Measurements from ENCODE around the gene GRIP2.
A peak's percentile ranks its signal among the peaks of the same experiment; 100 is the strongest.

GRIP2 gene

DNA sequence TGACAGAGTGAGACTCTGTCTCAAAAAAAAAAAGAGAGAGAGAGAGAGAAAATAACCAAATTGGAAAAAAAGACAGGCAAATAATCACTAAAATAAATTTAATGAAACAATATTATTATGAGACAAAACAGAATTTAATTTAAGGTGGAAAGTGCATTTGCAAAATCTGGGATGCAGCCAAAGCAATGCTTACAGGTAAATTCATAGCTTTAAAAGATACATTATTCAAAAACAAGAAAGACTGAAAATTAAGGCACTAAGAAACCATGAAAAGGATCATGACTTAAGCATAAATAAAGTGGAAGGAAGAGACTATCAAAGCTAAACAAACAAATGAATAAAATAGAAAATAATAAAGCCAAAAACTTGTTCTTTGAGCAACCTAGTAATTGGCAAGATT, 37.7 kb downstream of the GRIP2 start:
- Histone ChIP-seq H3K4me1 (no peaks in the 10 kb centered on the region), H3K9me3 (no peaks in the 10 kb centered on the region), H3K36me3 (no peaks in the 10 kb centered on the region), H3K4me3 (ENCODE audit: low read depth, low read length) (no peak overlapping the region), H3K27me3 (no peaks in the 10 kb centered on the region)
- TF ChIP-seq, protein P1, sequence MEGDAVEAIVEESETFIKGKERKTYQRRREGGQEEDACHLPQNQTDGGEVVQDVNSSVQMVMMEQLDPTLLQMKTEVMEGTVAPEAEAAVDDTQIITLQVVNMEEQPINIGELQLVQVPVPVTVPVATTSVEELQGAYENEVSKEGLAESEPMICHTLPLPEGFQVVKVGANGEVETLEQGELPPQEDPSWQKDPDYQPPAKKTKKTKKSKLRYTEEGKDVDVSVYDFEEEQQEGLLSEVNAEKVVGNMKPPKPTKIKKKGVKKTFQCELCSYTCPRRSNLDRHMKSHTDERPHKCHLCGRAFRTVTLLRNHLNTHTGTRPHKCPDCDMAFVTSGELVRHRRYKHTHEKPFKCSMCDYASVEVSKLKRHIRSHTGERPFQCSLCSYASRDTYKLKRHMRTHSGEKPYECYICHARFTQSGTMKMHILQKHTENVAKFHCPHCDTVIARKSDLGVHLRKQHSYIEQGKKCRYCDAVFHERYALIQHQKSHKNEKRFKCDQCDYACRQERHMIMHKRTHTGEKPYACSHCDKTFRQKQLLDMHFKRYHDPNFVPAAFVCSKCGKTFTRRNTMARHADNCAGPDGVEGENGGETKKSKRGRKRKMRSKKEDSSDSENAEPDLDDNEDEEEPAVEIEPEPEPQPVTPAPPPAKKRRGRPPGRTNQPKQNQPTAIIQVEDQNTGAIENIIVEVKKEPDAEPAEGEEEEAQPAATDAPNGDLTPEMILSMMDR (IDR thresholded peaks at IDR 0.05; ENCODE audit: low read depth, low read length) = no peak
- no peak for DNase-seq

DNA sequence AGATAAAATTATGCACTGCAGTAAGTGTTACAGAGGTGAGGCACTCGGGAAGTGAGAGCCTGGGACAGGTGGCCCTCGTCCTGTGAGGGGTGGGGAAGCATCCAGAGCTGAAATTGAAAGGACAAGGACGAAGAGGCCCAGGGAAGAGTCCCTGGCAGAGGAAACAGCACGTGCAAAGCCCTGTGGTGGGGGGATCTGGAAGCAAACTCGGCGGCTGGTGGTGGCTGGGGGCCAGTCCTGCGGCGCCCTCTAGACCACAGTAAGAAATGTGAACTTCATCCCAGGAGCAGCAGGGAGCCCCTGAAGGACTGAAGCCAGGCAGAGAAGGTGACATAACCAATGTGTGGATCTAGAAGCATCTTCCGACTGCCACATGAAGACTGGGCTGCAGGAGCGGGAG, 42.8 kb downstream of the GRIP2 start:
- H3K27me3 ChIP-seq = no peaks in the 10 kb centered on the region
- no peak for DNase-seq
- no peaks in the 10 kb centered on the region for H3K9me3 ChIP-seq
- no peak overlapping the region for H3K4me3 ChIP-seq (ENCODE audit: low read depth, low read length)
- no peaks in the 10 kb centered on the region for H3K4me1 ChIP-seq
- TF ChIP-seq, protein P1 (IDR thresholded peaks at IDR 0.05; ENCODE audit: low read depth, low read length) = peak; percentile 13; the same call in 1 of the 2 replicates
- H3K36me3 ChIP-seq = no peaks in the 10 kb centered on the region

DNA sequence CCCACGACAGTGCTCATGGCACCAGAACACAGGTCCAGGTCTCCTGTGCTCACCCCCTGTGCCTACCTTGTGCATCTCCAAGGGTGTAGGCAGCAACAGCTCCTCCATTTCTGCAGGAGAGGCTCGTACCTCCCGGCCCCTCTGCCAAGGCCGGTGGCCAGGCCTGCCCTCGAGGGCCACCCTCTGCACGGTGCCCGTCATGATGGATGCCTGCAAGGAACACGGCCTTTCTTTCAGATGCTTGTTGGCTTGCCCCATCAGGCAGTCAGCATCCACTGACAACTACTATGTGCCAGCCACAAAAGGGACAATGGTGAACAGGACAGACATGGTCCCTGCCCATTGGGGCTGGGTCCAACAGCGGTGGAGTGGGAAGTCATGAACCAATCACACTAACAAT, 43.8 kb downstream of the GRIP2 start:
- no peak for DNase-seq
- Histone ChIP-seq H3K9me3 (no peaks in the 10 kb centered on the region), H3K4me1 (no peaks in the 10 kb centered on the region), H3K36me3 (no peaks in the 10 kb centered on the region), H3K27me3 (no peaks in the 10 kb centered on the region), H3K4me3 (ENCODE audit: low read depth, low read length) (no peak overlapping the region)
- TF ChIP-seq, protein P1 (IDR thresholded peaks at IDR 0.05; ENCODE audit: low read depth, low read length) = no peak

DNA sequence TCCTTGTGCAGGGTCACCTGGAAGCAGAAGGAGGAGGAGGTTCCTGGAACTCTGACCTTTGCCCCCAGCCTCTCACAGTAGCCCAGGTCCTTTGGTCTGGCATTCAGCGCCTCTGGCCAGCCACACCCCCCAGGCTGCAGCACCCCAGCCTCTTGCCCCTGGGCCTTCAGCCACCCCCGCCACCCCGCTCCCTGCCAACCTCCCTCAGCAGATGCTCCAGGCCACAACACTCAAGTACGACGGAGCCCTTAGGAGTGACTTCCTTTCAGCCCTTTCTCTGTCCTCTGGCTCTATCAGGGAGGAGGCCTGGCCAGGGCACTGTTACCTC, 45.2 kb downstream of the GRIP2 start:
- Histone ChIP-seq H3K4me3 (ENCODE audit: low read depth, low read length) (no peak overlapping the region), H3K4me1 (no peaks in the 10 kb centered on the region), H3K27me3 (no peaks in the 10 kb centered on the region), H3K36me3 (no peaks in the 10 kb centered on the region), H3K9me3 (no peaks in the 10 kb centered on the region)
- no peak for DNase-seq
- TF ChIP-seq, protein P1 (IDR thresholded peaks at IDR 0.05; ENCODE audit: low read depth, low read length) = no peak

DNA sequence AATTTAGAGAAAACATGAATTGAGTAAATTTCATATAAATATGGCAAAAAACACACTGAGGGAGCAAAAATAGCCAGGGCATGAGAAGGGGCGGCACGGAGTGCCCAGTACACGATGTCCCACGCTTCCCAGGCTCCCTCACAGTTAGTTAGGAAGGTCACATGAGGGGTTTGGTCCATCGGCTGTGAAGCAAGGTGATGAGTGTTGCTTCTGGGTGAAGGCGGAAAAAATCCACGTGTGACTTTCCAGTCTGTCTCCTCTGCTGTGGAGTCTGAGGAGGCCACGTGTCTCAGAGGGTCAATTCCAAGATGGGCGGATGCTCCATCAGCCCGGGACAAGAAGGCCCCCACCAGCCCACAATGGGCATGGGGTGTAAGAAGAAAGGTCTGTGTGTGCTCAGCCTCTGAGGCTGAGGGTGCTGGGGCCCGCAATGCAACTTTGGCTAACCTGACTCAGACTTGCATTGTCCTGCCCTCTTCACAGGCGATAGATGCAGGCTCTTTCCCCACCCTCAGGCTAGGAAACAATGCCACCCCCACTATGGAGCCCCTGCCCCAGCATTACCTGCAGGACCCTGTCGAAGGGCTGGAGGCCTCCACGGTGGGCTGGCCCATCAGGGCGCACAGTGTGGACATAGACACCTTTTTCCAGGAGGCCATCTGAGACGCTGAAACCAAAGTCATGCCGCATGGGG, 45.7 kb downstream of the GRIP2 start:
- Histone ChIP-seq H3K36me3 (no peaks in the 10 kb centered on the region), H3K4me1 (no peaks in the 10 kb centered on the region), H3K27me3 (no peaks in the 10 kb centered on the region), H3K4me3 (ENCODE audit: low read depth, low read length) (no peak overlapping the region), H3K9me3 (no peaks in the 10 kb centered on the region)
- no peak for DNase-seq
- TF ChIP-seq, protein P1 (IDR thresholded peaks at IDR 0.05; ENCODE audit: low read depth, low read length) = no peak

DNA sequence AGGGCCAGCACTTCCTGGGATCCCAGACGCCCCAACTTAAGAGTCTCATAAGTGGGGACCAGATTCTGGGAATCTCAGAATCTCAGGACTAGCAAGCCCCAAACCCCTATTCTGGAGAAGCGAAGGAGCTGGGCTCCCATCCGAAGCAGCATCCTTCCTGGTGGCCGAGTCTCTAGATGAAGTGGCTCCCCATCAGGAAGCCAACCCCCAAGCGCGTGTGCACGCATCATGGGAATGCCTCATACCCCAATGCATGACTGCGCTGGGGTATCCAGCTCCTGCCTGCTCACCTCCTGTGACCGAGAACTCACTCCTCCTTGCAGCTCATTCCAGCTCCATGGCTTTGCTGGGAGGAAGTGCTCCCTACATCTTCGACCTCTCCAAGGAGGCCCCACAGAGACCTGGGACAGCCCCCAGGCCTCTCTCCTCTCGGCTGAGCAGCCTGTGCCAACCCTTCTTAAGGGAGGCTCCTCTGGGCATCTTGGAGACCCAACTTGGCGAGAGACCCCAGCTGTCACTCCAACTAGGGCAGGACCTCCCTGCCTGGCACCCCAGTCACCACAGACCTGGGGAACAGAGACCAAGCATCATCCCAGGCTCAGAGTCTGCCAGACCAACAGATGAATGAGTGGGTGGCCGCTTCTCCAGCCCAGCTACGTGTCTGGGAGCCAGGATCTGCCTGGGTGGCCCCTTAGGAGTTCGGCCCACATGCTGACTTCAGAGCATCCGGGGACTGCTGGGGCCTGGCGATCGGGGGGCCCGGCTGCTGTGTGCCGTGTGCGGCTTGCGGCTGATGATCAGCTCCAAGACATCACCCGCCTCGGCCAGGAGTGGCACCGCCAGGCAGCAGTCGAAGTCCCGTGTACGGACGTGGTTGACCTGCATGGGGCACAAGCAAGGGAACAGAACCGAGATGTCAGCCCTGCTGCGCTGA, 46.9 kb downstream of the GRIP2 start:
- TF ChIP-seq, protein P1 (IDR thresholded peaks at IDR 0.05; ENCODE audit: low read depth, low read length) = no peak
- no peaks in the 10 kb centered on the region for H3K9me3 ChIP-seq
- no peaks in the 10 kb centered on the region for H3K4me1 ChIP-seq
- H3K36me3 ChIP-seq = no peaks in the 10 kb centered on the region
- H3K4me3 ChIP-seq (ENCODE audit: low read depth, low read length) = no peak overlapping the region
- no peak for DNase-seq
- H3K27me3 ChIP-seq = no peaks in the 10 kb centered on the region
